Transverse colon (tissue), 3 donors: ENCODE data around the gene EIF3A.

ENCODE experiments used
- CTCF ChIP-seq, 5 experiments: fragments of 200-600 bp in 3 of 5; fragments of 450-650 bp in 2 of 5; sonication (generic) in 3 of 5; IDR thresholded peaks; 1 replicate in 2 of 5; 2 replicates in 3 of 5; pipeline ENCODE4 v1.5.1; 2016 to 2017; ENCODE audit warnings: antibody characterized with exemption in 5 of 5, inconsistent platforms in 3 of 5, mild to moderate bottlenecking in 2 of 5, moderate library complexity in 1 of 5
- POLR2A ChIP-seq: fragments of 450-650 bp; IDR thresholded peaks from one replicate; pipeline ENCODE4 v1.6.1; 2016; ENCODE audit warnings: antibody characterized with exemption, mild to moderate bottlenecking, moderate library complexity

DNA sequence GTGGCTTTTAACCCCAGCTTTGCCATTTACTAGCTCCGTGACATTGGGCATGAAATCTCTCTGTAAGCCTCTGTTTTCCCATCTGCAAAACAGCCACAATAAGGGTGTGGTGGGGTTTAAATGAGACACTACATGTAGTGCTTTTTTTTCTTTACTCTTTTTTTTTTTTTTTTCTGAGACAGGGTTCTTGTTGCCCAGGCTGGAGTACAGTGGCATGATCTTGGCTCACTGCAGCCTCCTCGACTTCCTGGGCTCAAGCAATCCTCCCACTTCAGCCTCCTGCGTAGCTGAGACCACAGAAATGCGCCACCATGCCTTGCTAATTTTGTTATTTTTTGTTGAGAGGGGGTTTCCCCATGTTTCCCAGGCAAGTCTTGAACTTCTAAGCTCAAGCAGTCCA is 15.0 kb upstream of the EIF3A start:
- TF ChIP-seq CTCF (IDR thresholded peaks at IDR 0.05) (no peak), POLR2A (no peak)
